ENCODE measurements around the gene LRFN5.

Gene LRFN5

GRCh38 chr14:41604721-41605531, 1.8 kb upstream of the LRFN5 start:
- H3K4me3 ChIP-seq (ENCODE audit: low read depth, low read length), result no peak overlapping the region
- TF ChIP-seq CTCF (IDR thresholded peaks at IDR 0.05; ENCODE audit: low read depth, low read length, missing control alignments), result no peak
- no peak for DNase-seq (ENCODE audit: low read depth)

GRCh38 chr14:41605550-41606281, 960 bp upstream of the LRFN5 start:
- DNase-seq (ENCODE audit: low read depth), result no peak
- no peak overlapping the region for H3K4me3 ChIP-seq (ENCODE audit: low read depth, low read length)

GRCh38 chr14:41606282-41606531, 469 bp upstream of the LRFN5 start:
- no peak overlapping the region for H3K4me3 ChIP-seq (ENCODE audit: low read depth, low read length)
- TF ChIP-seq CTCF (IDR thresholded peaks at IDR 0.05; ENCODE audit: low read depth, low read length, missing control alignments), result no peak
- no peak for DNase-seq (ENCODE audit: low read depth)

More at GRCh38 chr14:41605550-41606281, 960 bp upstream of the LRFN5 start:
- TF ChIP-seq CTCF (IDR thresholded peaks at IDR 0.05; ENCODE audit: low read depth, low read length, missing control alignments), result no peak

- TF ChIP-seq CTCF (IDR thresholded peaks at IDR 0.05; ENCODE audit: low read depth, low read length, missing control alignments), result no peak
- no peak overlapping the region for H3K4me3 ChIP-seq (ENCODE audit: low read depth, low read length)
- DNase-seq (ENCODE audit: low read depth), result no peak
These were observed 664 bp downstream of the LRFN5 start for GRCh38 chr14:41607304-41607775.

- no peak overlapping the region for H3K4me3 ChIP-seq (ENCODE audit: low read depth, low read length)
- no peak for DNase-seq (ENCODE audit: low read depth)
- no peak for TF ChIP-seq CTCF (IDR thresholded peaks at IDR 0.05; ENCODE audit: low read depth, low read length, missing control alignments)
These were observed 1.4 kb downstream of the LRFN5 start for GRCh38 chr14:41607966-41608663.

GRCh38 chr14:41608681-41609390, 2.2 kb downstream of the LRFN5 start:
- no peak for TF ChIP-seq CTCF (IDR thresholded peaks at IDR 0.05; ENCODE audit: low read depth, low read length, missing control alignments)
- H3K4me3 ChIP-seq (ENCODE audit: low read depth, low read length), result no peak overlapping the region
- no peak for DNase-seq (ENCODE audit: low read depth)
